Left lung (tissue), 10 donors: Measurements from ENCODE around the gene CAT. TPM values are rescaled to one million over a fixed set of nuclear protein-coding genes. Genes with fewer than 3 reads are reported as not detected.

Experiments
- ATAC-seq: fragments of 200-7000 bp; cut with Tn5 transposase; one replicate; pipeline ENCODE4 v1.9.1; 2020; ENCODE audit warnings: moderate library complexity
- DNase-seq, 4 donors: peaks; one replicate each; pipeline ENCODE4 v3.0.0-alpha.2; 2013 to 2020
- H3K27ac ChIP-seq, 2 donors: fragments of 200-600 bp; sonication (generic) in 1 of 2; one replicate each; pipeline versions ENCODE4 v1.5.0 to v1.8.0; 2020 to 2021
- H3K27me3 ChIP-seq, 2 donors: fragments of 200-600 bp; sonication (generic) in 1 of 2; one replicate each; pipeline versions ENCODE4 v1.5.0 to v1.8.0; 2020 to 2021
- H3K36me3 ChIP-seq, 2 donors: fragments of 200-600 bp; sonication (generic) in 1 of 2; one replicate each; pipeline versions ENCODE4 v1.5.0 to v1.8.0; 2020 to 2021
- H3K4me1 ChIP-seq, 2 donors: fragments of 200-600 bp; one replicate each; pipeline ENCODE4 v1.8.0; 2021
- H3K4me3 ChIP-seq, 2 donors: fragments of 200-600 bp; sonication (generic) in 1 of 2; one replicate each; pipeline versions ENCODE4 v1.5.0 to v1.8.0; 2020 to 2021; ENCODE audit warnings: mild to moderate bottlenecking in 1 of 2
- H3K9me3 ChIP-seq, 2 donors: fragments of 200-600 bp; sonication (generic) in 1 of 2; one replicate each; pipeline versions ENCODE4 v1.5.0 to v1.8.0; 2020 to 2021
- CTCF ChIP-seq, 2 donors: fragments of 200-600 bp; sonication (generic) in 1 of 2; IDR thresholded peaks; one replicate each; pipeline versions ENCODE4 v1.5.0 to v1.8.0; 2021; ENCODE audit warnings: antibody characterized with exemption in 2 of 2
- intact Hi-C, 2 donors: fragments of 100-400 bp; cut with DNase I; formaldehyde crosslinking; loops; one replicate each; pipeline versions ENCODE4 v1.11.2 to v1.14.2; 2022
- polyA plus RNA-seq, 6 donors: library from polyadenylated mRNA; unstranded; fragments of 120-200 nt; gene quantifications; one replicate each; pipeline ENCODE4 v1.2.1, GENCODE V29; 2013; ENCODE audit not compliant: insufficient read length in 6 of 6
- total RNA-seq, 2 donors: library from RNA; stranded (reverse); fragmentation: NEBNext Ultra II Directional; extraction: Animal tissue kit (Norgen Biotek cat#: 25700); gene quantifications; one replicate each; pipeline ENCODE4 v1.2.1, GENCODE V29; 2021
- donor health status: DM: no; HTN: yes; CAD: no.
- donor health status: DM: no; HTN: no; CAD: no.

Gene CAT
- total and polyA plus RNA-seq, 8 donors = 146 to 247 (median 213) TPM

GRCh38 chr11:34492806-34493414 is 54.2 kb downstream of the CAT start:
- intact Hi-C loops = loop anchor here in 1 of 2 donors (10.0 kb wide), 1 partner anchor 128 kb away; no protein-coding TSS in a partner anchor
- no peak overlapping the region for H3K4me3 ChIP-seq
- H3K27ac ChIP-seq = no peak overlapping the region
- no peak for ATAC-seq
- no peaks in the 10 kb centered on the region for H3K27me3 ChIP-seq
- DNase-seq = peak in 1 of 4 donors; percentile 65
- no peaks in the 10 kb centered on the region for H3K9me3 ChIP-seq
- TF ChIP-seq CTCF (IDR thresholded peaks at IDR 0.05) = peak; percentile 53 to 61
- H3K4me1 ChIP-seq = peaks cover 3 to 6% of the 10 kb centered on the region in 2 donors
- H3K36me3 ChIP-seq = no peaks in the 10 kb centered on the region

- TF ChIP-seq CTCF (IDR thresholded peaks at IDR 0.05) = no peak
- ATAC-seq (no peak), DNase-seq (no peak)
- no peak overlapping the region for H3K27ac ChIP-seq
- no peaks in the 10 kb centered on the region for H3K9me3 ChIP-seq
- H3K36me3 ChIP-seq = no peaks in the 10 kb centered on the region
- H3K4me3 ChIP-seq = no peak overlapping the region
- intact Hi-C loops = loop anchor here in 1 of 2 donors (10.0 kb wide), 1 partner anchor 129 kb away; no protein-coding TSS in a partner anchor
- H3K27me3 ChIP-seq = no peaks in the 10 kb centered on the region
- H3K4me1 ChIP-seq = peaks cover 3 to 6% of the 10 kb centered on the region in 2 donors
Observed at GRCh38 chr11:34493468-34493867, 54.7 kb downstream of the CAT start.

GRCh38 chr11:34493926-34494595 is 55.3 kb downstream of the CAT start:
- H3K4me3 ChIP-seq = no peak overlapping the region
- no peak for DNase-seq
- no peak for ATAC-seq
- no peak overlapping the region for H3K27ac ChIP-seq
- H3K36me3 ChIP-seq = no peaks in the 10 kb centered on the region
- H3K9me3 ChIP-seq = no peaks in the 10 kb centered on the region
- H3K27me3 ChIP-seq = no peaks in the 10 kb centered on the region
- intact Hi-C loops = loop anchor here in 1 of 2 donors (10.0 kb wide), 1 partner anchor 129 kb away; no protein-coding TSS in a partner anchor
- no peak for TF ChIP-seq CTCF (IDR thresholded peaks at IDR 0.05)
- peaks cover 3 to 6% of the 10 kb centered on the region in 2 donors for H3K4me1 ChIP-seq

GRCh38 chr11:34495239-34495723 is 56.5 kb downstream of the CAT start:
- Histone ChIP-seq H3K4me1 (peaks cover 3 to 6% of the 10 kb centered on the region in 2 donors), H3K27me3 (no peaks in the 10 kb centered on the region), H3K4me3 (no peak overlapping the region), H3K9me3 (no peaks in the 10 kb centered on the region), H3K27ac (peak overlapping the region; percentile 20 to 76), H3K36me3 (no peaks in the 10 kb centered on the region)
- DNase-seq (peak in 1 of 4 donors; percentile 37), ATAC-seq (peak; percentile 16)
- no peak for TF ChIP-seq CTCF (IDR thresholded peaks at IDR 0.05)
- intact Hi-C loops = loop anchor here in 1 of 2 donors (10.0 kb wide), 1 partner anchor 130 kb away; no protein-coding TSS in a partner anchor
